Measurements from ENCODE around the gene BCL11A. TPM values are rescaled to one million over a fixed set of nuclear protein-coding genes. Genes with fewer than 3 reads are reported as not detected.
A peak's percentile ranks its signal among the peaks of the same experiment; 100 is the strongest.

The BCL11A gene
- total and polyA plus RNA-seq, 2 of the 13 experiments (the other 11 are each of a cell fraction or from before 2014, with no cell fraction given): not detected

DNA sequence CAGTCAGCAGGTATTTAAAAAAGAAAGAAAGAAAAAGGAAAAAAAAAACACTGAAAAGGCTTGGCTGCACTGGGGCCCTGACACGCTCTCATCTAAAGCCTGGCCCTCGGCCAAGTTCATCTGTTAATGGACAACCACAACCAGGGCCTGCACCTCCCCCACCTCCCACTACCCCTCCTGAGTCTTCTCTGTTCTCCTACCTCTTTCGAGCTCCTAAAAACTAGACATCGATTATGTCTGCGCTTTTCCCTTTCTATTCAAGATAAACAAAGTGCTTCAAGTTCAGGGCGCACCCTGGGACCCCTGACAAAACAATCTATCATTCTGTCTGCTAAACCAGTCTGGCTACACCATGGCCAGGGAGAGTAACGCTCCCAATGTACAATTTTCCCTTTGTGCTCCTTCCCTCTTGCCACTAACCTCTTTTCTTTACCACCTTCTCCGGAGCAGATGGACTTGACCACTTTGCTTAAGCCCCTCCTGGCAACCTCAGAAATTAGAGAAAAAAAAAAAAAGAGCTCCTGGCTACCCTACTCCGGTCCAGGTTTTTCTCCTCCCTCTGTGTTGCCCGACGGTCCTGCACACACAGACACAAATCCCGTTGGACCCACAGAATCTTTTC lies 22.7 kb downstream of the BCL11A start (continued):
- TF ChIP-seq RARA (CRISPR knock-in tag; IDR thresholded peaks at IDR 0.05): peak; percentile 68
- TF ChIP-seq, protein P1, sequence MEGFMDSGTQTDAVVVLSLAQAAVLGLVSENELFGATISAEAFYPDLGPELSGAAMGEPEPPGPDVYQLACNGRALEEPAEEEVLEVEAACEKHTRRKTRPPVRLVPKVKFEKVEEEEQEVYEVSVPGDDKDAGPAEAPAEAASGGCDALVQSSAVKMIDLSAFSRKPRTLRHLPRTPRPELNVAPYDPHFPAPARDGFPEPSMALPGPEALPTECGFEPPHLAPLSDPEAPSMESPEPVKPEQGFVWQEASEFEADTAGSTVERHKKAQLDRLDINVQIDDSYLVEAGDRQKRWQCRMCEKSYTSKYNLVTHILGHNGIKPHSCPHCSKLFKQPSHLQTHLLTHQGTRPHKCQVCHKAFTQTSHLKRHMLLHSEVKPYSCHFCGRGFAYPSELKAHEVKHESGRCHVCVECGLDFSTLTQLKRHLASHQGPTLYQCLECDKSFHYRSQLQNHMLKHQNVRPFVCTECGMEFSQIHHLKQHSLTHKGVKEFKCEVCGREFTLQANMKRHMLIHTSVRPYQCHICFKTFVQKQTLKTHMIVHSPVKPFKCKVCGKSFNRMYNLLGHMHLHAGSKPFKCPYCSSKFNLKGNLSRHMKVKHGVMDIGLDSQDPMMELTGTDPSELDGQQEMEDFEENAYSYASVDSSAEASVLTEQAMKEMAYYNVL (CRISPR knock-in tag; IDR thresholded peaks at IDR 0.05; ENCODE audit: borderline replicate concordance): peak; percentile 86
- TF ChIP-seq, protein P2, sequence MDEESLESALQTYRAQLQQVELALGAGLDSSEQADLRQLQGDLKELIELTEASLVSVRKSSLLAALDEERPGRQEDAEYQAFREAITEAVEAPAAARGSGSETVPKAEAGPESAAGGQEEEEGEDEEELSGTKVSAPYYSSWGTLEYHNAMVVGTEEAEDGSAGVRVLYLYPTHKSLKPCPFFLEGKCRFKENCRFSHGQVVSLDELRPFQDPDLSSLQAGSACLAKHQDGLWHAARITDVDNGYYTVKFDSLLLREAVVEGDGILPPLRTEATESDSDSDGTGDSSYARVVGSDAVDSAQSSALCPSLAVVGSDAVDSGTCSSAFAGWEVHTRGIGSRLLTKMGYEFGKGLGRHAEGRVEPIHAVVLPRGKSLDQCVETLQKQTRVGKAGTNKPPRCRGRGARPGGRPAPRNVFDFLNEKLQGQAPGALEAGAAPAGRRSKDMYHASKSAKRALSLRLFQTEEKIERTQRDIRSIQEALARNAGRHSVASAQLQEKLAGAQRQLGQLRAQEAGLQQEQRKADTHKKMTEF (CRISPR knock-in tag; IDR thresholded peaks at IDR 0.05): 0 out of 2 replicates have a peak, but pooled peaks have one; percentile 32
- TF ChIP-seq HNF4G (IDR thresholded peaks at IDR 0.05; ENCODE audit: borderline replicate concordance, low read depth, low read length): 0 out of 2 replicates have a peak, but pooled peaks have one; percentile 14
- no peak for TF ChIP-seq HNF4G (CRISPR knock-in tag; IDR thresholded peaks at IDR 0.05; ENCODE audit: borderline replicate concordance, low read depth)
- no peak for TF ChIP-seq KDM5A (IDR thresholded peaks at IDR 0.05; ENCODE audit: borderline replicate concordance, low read length)
- TF ChIP-seq KLF15 (CRISPR knock-in tag; IDR thresholded peaks at IDR 0.05; ENCODE audit: borderline replicate concordance): no peak
- TF ChIP-seq ARNTL (CRISPR knock-in tag; IDR thresholded peaks at IDR 0.05): no peak
- TF ChIP-seq HES4 (CRISPR knock-in tag; IDR thresholded peaks at IDR 0.05; ENCODE audit: borderline replicate concordance): no peak
- TF ChIP-seq NCOR1 (IDR thresholded peaks at IDR 0.05; ENCODE audit: borderline replicate concordance, low read length): peak; percentile 52; the same call in 1 of the 2 replicates
- peak; percentile 31; the same call in 1 of the 2 replicates for TF ChIP-seq ZNF501 (CRISPR knock-in tag; IDR thresholded peaks at IDR 0.05)
- TF ChIP-seq NR2F6 (IDR thresholded peaks at IDR 0.05): peak; percentile 27; the same call in 1 of the 2 replicates
- TF ChIP-seq NR2F6 (CRISPR knock-in tag; IDR thresholded peaks at IDR 0.05): no peak
- no peak for TF ChIP-seq ZNF33B (CRISPR knock-in tag; IDR thresholded peaks at IDR 0.05)
- TF ChIP-seq SIN3A (IDR thresholded peaks at IDR 0.05; ENCODE audit: borderline replicate concordance, low read depth, low read length): no peak
- TF ChIP-seq, protein P3, sequence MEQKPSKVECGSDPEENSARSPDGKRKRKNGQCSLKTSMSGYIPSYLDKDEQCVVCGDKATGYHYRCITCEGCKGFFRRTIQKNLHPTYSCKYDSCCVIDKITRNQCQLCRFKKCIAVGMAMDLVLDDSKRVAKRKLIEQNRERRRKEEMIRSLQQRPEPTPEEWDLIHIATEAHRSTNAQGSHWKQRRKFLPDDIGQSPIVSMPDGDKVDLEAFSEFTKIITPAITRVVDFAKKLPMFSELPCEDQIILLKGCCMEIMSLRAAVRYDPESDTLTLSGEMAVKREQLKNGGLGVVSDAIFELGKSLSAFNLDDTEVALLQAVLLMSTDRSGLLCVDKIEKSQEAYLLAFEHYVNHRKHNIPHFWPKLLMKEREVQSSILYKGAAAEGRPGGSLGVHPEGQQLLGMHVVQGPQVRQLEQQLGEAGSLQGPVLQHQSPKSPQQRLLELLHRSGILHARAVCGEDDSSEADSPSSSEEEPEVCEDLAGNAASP (CRISPR knock-in tag; IDR thresholded peaks at IDR 0.05; ENCODE audit: borderline replicate concordance): no peak
- TF ChIP-seq, protein P4, sequence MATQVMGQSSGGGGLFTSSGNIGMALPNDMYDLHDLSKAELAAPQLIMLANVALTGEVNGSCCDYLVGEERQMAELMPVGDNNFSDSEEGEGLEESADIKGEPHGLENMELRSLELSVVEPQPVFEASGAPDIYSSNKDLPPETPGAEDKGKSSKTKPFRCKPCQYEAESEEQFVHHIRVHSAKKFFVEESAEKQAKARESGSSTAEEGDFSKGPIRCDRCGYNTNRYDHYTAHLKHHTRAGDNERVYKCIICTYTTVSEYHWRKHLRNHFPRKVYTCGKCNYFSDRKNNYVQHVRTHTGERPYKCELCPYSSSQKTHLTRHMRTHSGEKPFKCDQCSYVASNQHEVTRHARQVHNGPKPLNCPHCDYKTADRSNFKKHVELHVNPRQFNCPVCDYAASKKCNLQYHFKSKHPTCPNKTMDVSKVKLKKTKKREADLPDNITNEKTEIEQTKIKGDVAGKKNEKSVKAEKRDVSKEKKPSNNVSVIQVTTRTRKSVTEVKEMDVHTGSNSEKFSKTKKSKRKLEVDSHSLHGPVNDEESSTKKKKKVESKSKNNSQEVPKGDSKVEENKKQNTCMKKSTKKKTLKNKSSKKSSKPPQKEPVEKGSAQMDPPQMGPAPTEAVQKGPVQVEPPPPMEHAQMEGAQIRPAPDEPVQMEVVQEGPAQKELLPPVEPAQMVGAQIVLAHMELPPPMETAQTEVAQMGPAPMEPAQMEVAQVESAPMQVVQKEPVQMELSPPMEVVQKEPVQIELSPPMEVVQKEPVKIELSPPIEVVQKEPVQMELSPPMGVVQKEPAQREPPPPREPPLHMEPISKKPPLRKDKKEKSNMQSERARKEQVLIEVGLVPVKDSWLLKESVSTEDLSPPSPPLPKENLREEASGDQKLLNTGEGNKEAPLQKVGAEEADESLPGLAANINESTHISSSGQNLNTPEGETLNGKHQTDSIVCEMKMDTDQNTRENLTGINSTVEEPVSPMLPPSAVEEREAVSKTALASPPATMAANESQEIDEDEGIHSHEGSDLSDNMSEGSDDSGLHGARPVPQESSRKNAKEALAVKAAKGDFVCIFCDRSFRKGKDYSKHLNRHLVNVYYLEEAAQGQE (IDR thresholded peaks at IDR 0.05; ENCODE audit: borderline replicate concordance in 1 of 2, low read depth in 1 of 2, low read length in 2 of 2): peak in 1 of 2 experiments; percentile 47; a peak in 1 of 4 replicates
- 0 out of 2 replicates have a peak, but pooled peaks have one; percentile 30 for TF ChIP-seq MIER2 (CRISPR knock-in tag; IDR thresholded peaks at IDR 0.05)
- TF ChIP-seq SOX6 (IDR thresholded peaks at IDR 0.05): no peak
- TF ChIP-seq SOX6 (CRISPR knock-in tag; IDR thresholded peaks at IDR 0.05): peak; percentile 81
- TF ChIP-seq ZNF329 (CRISPR knock-in tag; IDR thresholded peaks at IDR 0.05; ENCODE audit: low read depth): no peak
- TF ChIP-seq KLF11 (CRISPR knock-in tag; IDR thresholded peaks at IDR 0.05): no peak

Measured in HepG2 (cell line).